ENCODE data around the gene RMRP.

The RMRP gene

GRCh38 chr9:35686222-35687203 lies 28.7 kb upstream of the RMRP start:
- Histone ChIP-seq H3K4me3 (ENCODE audit: low read length) (no peak overlapping the region), H3K27ac (ENCODE audit: low read depth, low read length) (no peak overlapping the region), H3K27me3 (ENCODE audit: insufficient read depth, low read length) (no peaks in the 10 kb centered on the region), H3K9ac (ENCODE audit: low read depth, low read length) (no peak overlapping the region), H3K9me3 (ENCODE audit: insufficient read depth, low read depth, low read length) (no peaks in the 10 kb centered on the region), H3K4me1 (ENCODE audit: insufficient read depth, low read length) (peaks cover 9% of the 10 kb centered on the region), H3K36me3 (ENCODE audit: insufficient read depth, low read length) (peaks cover 65% of the 10 kb centered on the region)
- WGBS = 90% methylated on average over 11 of the region's 11 CpGs

- WGBS = 96% methylated on average over 13 of the region's 13 CpGs
Measured at GRCh38 chr9:35685506-35685905, 27.7 kb upstream of the RMRP start.

GRCh38 chr9:35684921-35685320 lies 27.1 kb upstream of the RMRP start:
- H3K27me3 ChIP-seq (ENCODE audit: insufficient read depth, low read length) = no peaks in the 10 kb centered on the region

More at GRCh38 chr9:35685506-35685905, 27.7 kb upstream of the RMRP start:
- peaks cover 9% of the 10 kb centered on the region for H3K4me1 ChIP-seq (ENCODE audit: insufficient read depth, low read length)
- no peak overlapping the region for H3K4me3 ChIP-seq (ENCODE audit: low read length)
- no peak overlapping the region for H3K9ac ChIP-seq (ENCODE audit: low read depth, low read length)
- H3K36me3 ChIP-seq (ENCODE audit: insufficient read depth, low read length) = peaks cover 66% of the 10 kb centered on the region
- no peaks in the 10 kb centered on the region for H3K27me3 ChIP-seq (ENCODE audit: insufficient read depth, low read length)
- H3K9me3 ChIP-seq (ENCODE audit: insufficient read depth, low read depth, low read length) = no peaks in the 10 kb centered on the region
- no peak overlapping the region for H3K27ac ChIP-seq (ENCODE audit: low read depth, low read length)

GRCh38 chr9:35683323-35683722 lies 25.5 kb upstream of the RMRP start:
- Histone ChIP-seq H3K27me3 (ENCODE audit: insufficient read depth, low read length) (no peaks in the 10 kb centered on the region), H3K9me3 (ENCODE audit: insufficient read depth, low read depth, low read length) (no peaks in the 10 kb centered on the region), H3K4me1 (ENCODE audit: insufficient read depth, low read length) (peaks cover 3% of the 10 kb centered on the region), H3K9ac (ENCODE audit: low read depth, low read length) (no peak overlapping the region), H3K27ac (ENCODE audit: low read depth, low read length) (no peak overlapping the region), H3K36me3 (ENCODE audit: insufficient read depth, low read length) (peaks cover 65% of the 10 kb centered on the region), H3K4me3 (ENCODE audit: low read length) (no peak overlapping the region)
- 95% methylated on average over 2 of the region's 2 CpGs for WGBS

More at GRCh38 chr9:35684921-35685320, 27.1 kb upstream of the RMRP start:
- peaks cover 66% of the 10 kb centered on the region for H3K36me3 ChIP-seq (ENCODE audit: insufficient read depth, low read length)
- H3K27ac ChIP-seq (ENCODE audit: low read depth, low read length) = no peak overlapping the region
- H3K4me1 ChIP-seq (ENCODE audit: insufficient read depth, low read length) = peaks cover 9% of the 10 kb centered on the region
- no peak overlapping the region for H3K9ac ChIP-seq (ENCODE audit: low read depth, low read length)
- H3K9me3 ChIP-seq (ENCODE audit: insufficient read depth, low read depth, low read length) = no peaks in the 10 kb centered on the region
- H3K4me3 ChIP-seq (ENCODE audit: low read length) = no peak overlapping the region
- WGBS = 94% methylated on average over 10 of the region's 10 CpGs

- no peak overlapping the region for H3K4me3 ChIP-seq (ENCODE audit: low read length)
- no peaks in the 10 kb centered on the region for H3K27me3 ChIP-seq (ENCODE audit: insufficient read depth, low read length)
- no peak overlapping the region for H3K9ac ChIP-seq (ENCODE audit: low read depth, low read length)
- H3K36me3 ChIP-seq (ENCODE audit: insufficient read depth, low read length) = peaks cover 60% of the 10 kb centered on the region
- H3K27ac ChIP-seq (ENCODE audit: low read depth, low read length) = no peak overlapping the region
- H3K9me3 ChIP-seq (ENCODE audit: insufficient read depth, low read depth, low read length) = no peaks in the 10 kb centered on the region
- 94% methylated on average over 10 of the region's 10 CpGs for WGBS
- no peaks in the 10 kb centered on the region; the same call in 1 of the 2 replicates for H3K4me1 ChIP-seq (ENCODE audit: insufficient read depth, low read length)
Measured at GRCh38 chr9:35682520-35683315, 24.9 kb upstream of the RMRP start.

GRCh38 chr9:35682051-35682450 lies 24.2 kb upstream of the RMRP start:
- Histone ChIP-seq H3K4me1 (ENCODE audit: insufficient read depth, low read length) (no peaks in the 10 kb centered on the region; the same call in 1 of the 2 replicates), H3K9ac (ENCODE audit: low read depth, low read length) (no peak overlapping the region), H3K4me3 (ENCODE audit: low read length) (no peak overlapping the region), H3K9me3 (ENCODE audit: insufficient read depth, low read depth, low read length) (no peaks in the 10 kb centered on the region), H3K36me3 (ENCODE audit: insufficient read depth, low read length) (peaks cover 55% of the 10 kb centered on the region), H3K27ac (ENCODE audit: low read depth, low read length) (no peak overlapping the region; the same call in 1 of the 2 replicates), H3K27me3 (ENCODE audit: insufficient read depth, low read length) (no peaks in the 10 kb centered on the region)
- 96% methylated on average over 6 of the region's 6 CpGs for WGBS

GRCh38 chr9:35681341-35682002 lies 23.7 kb upstream of the RMRP start:
- Histone ChIP-seq H3K27me3 (ENCODE audit: insufficient read depth, low read length) (peaks cover 1% of the 10 kb centered on the region; the same call in 1 of the 2 replicates), H3K4me3 (ENCODE audit: low read length) (no peak overlapping the region), H3K9ac (ENCODE audit: low read depth, low read length) (no peak overlapping the region), H3K36me3 (ENCODE audit: insufficient read depth, low read length) (peaks cover 49% of the 10 kb centered on the region), H3K9me3 (ENCODE audit: insufficient read depth, low read depth, low read length) (no peaks in the 10 kb centered on the region), H3K4me1 (ENCODE audit: insufficient read depth, low read length) (no peaks in the 10 kb centered on the region; the same call in 1 of the 2 replicates), H3K27ac (ENCODE audit: low read depth, low read length) (peak overlapping the region; percentile 54; the same call in 1 of the 2 replicates)
- WGBS = 78% methylated on average over 3 of the region's 3 CpGs

GRCh38 chr9:35680331-35681105 lies 22.7 kb upstream of the RMRP start:
- H3K4me3 ChIP-seq (ENCODE audit: low read length) = no peak overlapping the region
- peaks cover 5% of the 10 kb centered on the region; the same call in 1 of the 2 replicates for H3K27me3 ChIP-seq (ENCODE audit: insufficient read depth, low read length)
- peaks cover 41% of the 10 kb centered on the region for H3K36me3 ChIP-seq (ENCODE audit: insufficient read depth, low read length)
- 48% methylated on average over 14 of the region's 15 CpGs for WGBS
- no peaks in the 10 kb centered on the region for H3K9me3 ChIP-seq (ENCODE audit: insufficient read depth, low read depth, low read length)
- peak overlapping the region; percentile 24; the same call in 1 of the 2 replicates for H3K27ac ChIP-seq (ENCODE audit: low read depth, low read length)
- no peaks in the 10 kb centered on the region; the same call in 1 of the 2 replicates for H3K4me1 ChIP-seq (ENCODE audit: insufficient read depth, low read length)
- H3K9ac ChIP-seq (ENCODE audit: low read depth, low read length) = no peak overlapping the region

GRCh38 chr9:35679766-35680330 lies 22.0 kb upstream of the RMRP start:
- H3K9me3 ChIP-seq (ENCODE audit: insufficient read depth, low read depth, low read length) = no peaks in the 10 kb centered on the region
- H3K9ac ChIP-seq (ENCODE audit: low read depth, low read length) = no peak overlapping the region
- peaks cover 5% of the 10 kb centered on the region; the same call in 1 of the 2 replicates for H3K27me3 ChIP-seq (ENCODE audit: insufficient read depth, low read length)
- no peaks in the 10 kb centered on the region; the same call in 1 of the 2 replicates for H3K4me1 ChIP-seq (ENCODE audit: insufficient read depth, low read length)
- no peak overlapping the region for H3K4me3 ChIP-seq (ENCODE audit: low read length)
- 87% methylated on average over 8 of the region's 8 CpGs for WGBS
- H3K27ac ChIP-seq (ENCODE audit: low read depth, low read length) = no peak overlapping the region
- peaks cover 35% of the 10 kb centered on the region for H3K36me3 ChIP-seq (ENCODE audit: insufficient read depth, low read length)

GRCh38 chr9:35679091-35679490 lies 21.3 kb upstream of the RMRP start:
- Histone ChIP-seq H3K27me3 (ENCODE audit: insufficient read depth, low read length) (peaks cover 11% of the 10 kb centered on the region), H3K4me1 (ENCODE audit: insufficient read depth, low read length) (no peaks in the 10 kb centered on the region; the same call in 1 of the 2 replicates), H3K9me3 (ENCODE audit: insufficient read depth, low read depth, low read length) (no peaks in the 10 kb centered on the region), H3K27ac (ENCODE audit: low read depth, low read length) (no peak overlapping the region), H3K9ac (ENCODE audit: low read depth, low read length) (no peak overlapping the region), H3K4me3 (ENCODE audit: low read length) (no peak overlapping the region), H3K36me3 (ENCODE audit: insufficient read depth, low read length) (peaks cover 27% of the 10 kb centered on the region)
- 93% methylated on average over 5 of the region's 5 CpGs for WGBS

All from HUES64 (cell line).